Panc1 (cell line): ENCODE data around the gene ZNF135.

ENCODE experiments used
- POLR2AphosphoS5 ChIP-seq: IDR thresholded peaks from 2 replicates; pipeline ENCODE4 v1.6.1; 2012; ENCODE audit warnings: mild to moderate bottlenecking, low read depth, low read length, moderate library complexity
- SIN3A ChIP-seq: IDR thresholded peaks from 2 replicates; pipeline ENCODE4 v1.6.1; 2012; ENCODE audit warnings: low read depth, mild to moderate bottlenecking, low read length, moderate library complexity, borderline replicate concordance; ENCODE audit not compliant: insufficient read depth
- TCF7L2 ChIP-seq: IDR thresholded peaks from 2 replicates; pipeline ENCODE4 v1.6.1; 2011; ENCODE audit warnings: mild to moderate bottlenecking, low read depth, low read length, inconsistent platforms
- TF ChIP-seq, protein P1 (sequence below): fragments of 450-650 bp; IDR thresholded peaks from 2 replicates; pipeline ENCODE4 v1.5.1; 2017; ENCODE audit warnings: mild to moderate bottlenecking
- TF ChIP-seq, protein P2 (sequence below), 2 experiments: IDR thresholded peaks; 2 replicates each; pipeline ENCODE4 v1.6.1; 2011 to 2012; ENCODE audit warnings: low read depth in 2 of 2, control low read depth in 1 of 2, low read length in 1 of 2, mild to moderate bottlenecking in 1 of 2, moderate library complexity in 1 of 2; ENCODE audit not compliant: insufficient read depth in 1 of 2

DNA sequence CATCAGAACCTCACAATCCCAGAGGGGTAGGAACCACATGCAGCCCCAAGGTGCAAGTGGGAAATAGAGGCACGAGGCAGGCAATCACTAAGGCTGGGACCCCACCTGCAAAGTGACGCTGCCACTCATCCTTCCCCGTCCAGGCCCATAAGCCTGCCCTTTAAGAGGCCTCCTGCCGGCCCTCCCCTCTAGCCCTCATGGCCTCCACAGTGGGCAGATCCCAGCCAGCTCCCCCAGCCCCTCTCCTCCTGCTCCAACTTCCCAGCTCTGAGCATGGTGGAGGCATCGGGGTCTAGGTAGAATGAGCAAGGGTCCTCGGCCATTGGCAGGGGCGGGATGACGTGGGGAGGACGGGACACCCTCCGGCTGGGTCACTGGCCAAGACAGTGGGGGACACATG is 36.2 kb downstream of the ZNF135 start:
- TF ChIP-seq, protein P1, sequence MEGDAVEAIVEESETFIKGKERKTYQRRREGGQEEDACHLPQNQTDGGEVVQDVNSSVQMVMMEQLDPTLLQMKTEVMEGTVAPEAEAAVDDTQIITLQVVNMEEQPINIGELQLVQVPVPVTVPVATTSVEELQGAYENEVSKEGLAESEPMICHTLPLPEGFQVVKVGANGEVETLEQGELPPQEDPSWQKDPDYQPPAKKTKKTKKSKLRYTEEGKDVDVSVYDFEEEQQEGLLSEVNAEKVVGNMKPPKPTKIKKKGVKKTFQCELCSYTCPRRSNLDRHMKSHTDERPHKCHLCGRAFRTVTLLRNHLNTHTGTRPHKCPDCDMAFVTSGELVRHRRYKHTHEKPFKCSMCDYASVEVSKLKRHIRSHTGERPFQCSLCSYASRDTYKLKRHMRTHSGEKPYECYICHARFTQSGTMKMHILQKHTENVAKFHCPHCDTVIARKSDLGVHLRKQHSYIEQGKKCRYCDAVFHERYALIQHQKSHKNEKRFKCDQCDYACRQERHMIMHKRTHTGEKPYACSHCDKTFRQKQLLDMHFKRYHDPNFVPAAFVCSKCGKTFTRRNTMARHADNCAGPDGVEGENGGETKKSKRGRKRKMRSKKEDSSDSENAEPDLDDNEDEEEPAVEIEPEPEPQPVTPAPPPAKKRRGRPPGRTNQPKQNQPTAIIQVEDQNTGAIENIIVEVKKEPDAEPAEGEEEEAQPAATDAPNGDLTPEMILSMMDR = no peak
- TF ChIP-seq POLR2AphosphoS5 (no peak), SIN3A (no peak), TCF7L2 (no peak)
- TF ChIP-seq, protein P2, sequence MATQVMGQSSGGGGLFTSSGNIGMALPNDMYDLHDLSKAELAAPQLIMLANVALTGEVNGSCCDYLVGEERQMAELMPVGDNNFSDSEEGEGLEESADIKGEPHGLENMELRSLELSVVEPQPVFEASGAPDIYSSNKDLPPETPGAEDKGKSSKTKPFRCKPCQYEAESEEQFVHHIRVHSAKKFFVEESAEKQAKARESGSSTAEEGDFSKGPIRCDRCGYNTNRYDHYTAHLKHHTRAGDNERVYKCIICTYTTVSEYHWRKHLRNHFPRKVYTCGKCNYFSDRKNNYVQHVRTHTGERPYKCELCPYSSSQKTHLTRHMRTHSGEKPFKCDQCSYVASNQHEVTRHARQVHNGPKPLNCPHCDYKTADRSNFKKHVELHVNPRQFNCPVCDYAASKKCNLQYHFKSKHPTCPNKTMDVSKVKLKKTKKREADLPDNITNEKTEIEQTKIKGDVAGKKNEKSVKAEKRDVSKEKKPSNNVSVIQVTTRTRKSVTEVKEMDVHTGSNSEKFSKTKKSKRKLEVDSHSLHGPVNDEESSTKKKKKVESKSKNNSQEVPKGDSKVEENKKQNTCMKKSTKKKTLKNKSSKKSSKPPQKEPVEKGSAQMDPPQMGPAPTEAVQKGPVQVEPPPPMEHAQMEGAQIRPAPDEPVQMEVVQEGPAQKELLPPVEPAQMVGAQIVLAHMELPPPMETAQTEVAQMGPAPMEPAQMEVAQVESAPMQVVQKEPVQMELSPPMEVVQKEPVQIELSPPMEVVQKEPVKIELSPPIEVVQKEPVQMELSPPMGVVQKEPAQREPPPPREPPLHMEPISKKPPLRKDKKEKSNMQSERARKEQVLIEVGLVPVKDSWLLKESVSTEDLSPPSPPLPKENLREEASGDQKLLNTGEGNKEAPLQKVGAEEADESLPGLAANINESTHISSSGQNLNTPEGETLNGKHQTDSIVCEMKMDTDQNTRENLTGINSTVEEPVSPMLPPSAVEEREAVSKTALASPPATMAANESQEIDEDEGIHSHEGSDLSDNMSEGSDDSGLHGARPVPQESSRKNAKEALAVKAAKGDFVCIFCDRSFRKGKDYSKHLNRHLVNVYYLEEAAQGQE (IDR thresholded peaks at IDR 0.05; ENCODE audit: insufficient read depth in 1 of 2, low read depth in 2 of 2, low read length in 1 of 2) = no peak
